ENCODE data around the gene TBXA2R. TPM values are rescaled to one million over a fixed set of nuclear protein-coding genes. Genes with fewer than 3 reads are reported as not detected.

The TBXA2R gene
- polyA plus RNA-seq, 4 donors = 1.4 to 3.9 (median 3.2) TPM

Other genes starting within 250 kb of the TBXA2R start
- 10 to 100 TPM; 21.7 to 57.6 (median 26.6) TPM for gene NFIC, start 240.3 kb downstream of the TBXA2R start, polyA plus RNA-seq (ENCODE audit: insufficient read length in 4 of 4)
- 100 to 1,000 TPM in 3 of 4 donors, 10 to 100 TPM in 1; 13.5 to 564 (median 408) TPM for gene SMIM24, start 126.3 kb downstream of the TBXA2R start, polyA plus RNA-seq (ENCODE audit: insufficient read length in 4 of 4)
- under 1 TPM in 1 of 4 donors, not detected in 3; 0.32 TPM for gene SMIM44, start 123.4 kb downstream of the TBXA2R start, polyA plus RNA-seq (ENCODE audit: insufficient read length in 4 of 4)
- gene DOHH, start 106.2 kb downstream of the TBXA2R start, polyA plus RNA-seq (ENCODE audit: insufficient read length in 4 of 4) = 10 to 100 TPM in 1 of 4 donors, 1 to 10 TPM in 3; 4.7 to 11.4 (median 6.2) TPM
- 10 to 100 TPM; 43.2 to 59.0 (median 50.0) TPM for gene FZR1, start 100.6 kb downstream of the TBXA2R start, polyA plus RNA-seq (ENCODE audit: insufficient read length in 4 of 4)
- 1 to 10 TPM; 2.7 to 7.7 (median 3.5) TPM for gene TEKTIP1, start 67.7 kb downstream of the TBXA2R start, polyA plus RNA-seq (ENCODE audit: insufficient read length in 4 of 4)
- gene MFSD12, start 49.3 kb downstream of the TBXA2R start, polyA plus RNA-seq (ENCODE audit: insufficient read length in 4 of 4) = 10 to 100 TPM; 31.5 to 68.4 (median 49.5) TPM
- 10 to 100 TPM; 57.9 to 96.7 (median 69.9) TPM for gene HMG20B, start 33.9 kb downstream of the TBXA2R start, polyA plus RNA-seq (ENCODE audit: insufficient read length in 4 of 4)
- 1 to 10 TPM; 1.1 to 3.5 (median 3.0) TPM for gene GIPC3, start 21.4 kb downstream of the TBXA2R start, polyA plus RNA-seq (ENCODE audit: insufficient read length in 4 of 4)
- 10 to 100 TPM; 17.8 to 30.4 (median 22.2) TPM for gene CACTIN, start 19.9 kb upstream of the TBXA2R start, polyA plus RNA-seq (ENCODE audit: insufficient read length in 4 of 4)
- gene PIP5K1C, start 93.6 kb upstream of the TBXA2R start, polyA plus RNA-seq (ENCODE audit: insufficient read length in 4 of 4) = 10 to 100 TPM; 20.3 to 33.2 (median 23.5) TPM
- 10 to 100 TPM in 2 of 4 donors, 1 to 10 TPM in 1, under 1 TPM in 1; 0.89 to 17.2 (median 8.7) TPM for gene TJP3, start 101.5 kb upstream of the TBXA2R start, polyA plus RNA-seq (ENCODE audit: insufficient read length in 4 of 4)
- 10 to 100 TPM in 3 of 4 donors, 1 to 10 TPM in 1; 9.9 to 26.9 (median 14.6) TPM for gene APBA3, start 154.8 kb upstream of the TBXA2R start, polyA plus RNA-seq (ENCODE audit: insufficient read length in 4 of 4)
- 10 to 100 TPM; 25.2 to 41.8 (median 31.3) TPM for gene MRPL54, start 155.8 kb upstream of the TBXA2R start, polyA plus RNA-seq (ENCODE audit: insufficient read length in 4 of 4)
- under 1 TPM in 1 of 4 donors, not detected in 3; 0.20 TPM for gene RAX2, start 165.4 kb upstream of the TBXA2R start, polyA plus RNA-seq (ENCODE audit: insufficient read length in 4 of 4)
- 1 to 10 TPM in 3 of 4 donors, under 1 TPM in 1; 0.57 to 1.6 (median 1.4) TPM for gene MATK, start 179.5 kb upstream of the TBXA2R start, polyA plus RNA-seq (ENCODE audit: insufficient read length in 4 of 4)

All from left renal pelvis (tissue), 4 donors.